Choroid plexus epithelial cell (primary cell): Measurements from ENCODE around the gene GRAMD4.
"Not testable (repeated sequence)": the region's sequence is repeated elsewhere in the genome, so short reads cannot be mapped to it uniquely, and the experiment has no call there.

Source experiments
- DNase-seq: peaks from one replicate; pipeline ENCODE4 v3.0.0-alpha.2; 2010; ENCODE audit warnings: low read depth
- H3K4me3 ChIP-seq: 2 replicates; pipeline ENCODE4 v1.5.1; 2011; ENCODE audit warnings: low read depth, mild to moderate bottlenecking, control low read depth, low read length, moderate library complexity
- TF ChIP-seq, protein P1 (sequence below): conservative IDR thresholded peaks from 2 replicates; pipeline ENCODE4 v1.5.1; 2011; ENCODE audit warnings: low read depth, mild to moderate bottlenecking, control low read depth, inconsistent platforms, low read length, moderate library complexity

The GRAMD4 gene

DNA sequence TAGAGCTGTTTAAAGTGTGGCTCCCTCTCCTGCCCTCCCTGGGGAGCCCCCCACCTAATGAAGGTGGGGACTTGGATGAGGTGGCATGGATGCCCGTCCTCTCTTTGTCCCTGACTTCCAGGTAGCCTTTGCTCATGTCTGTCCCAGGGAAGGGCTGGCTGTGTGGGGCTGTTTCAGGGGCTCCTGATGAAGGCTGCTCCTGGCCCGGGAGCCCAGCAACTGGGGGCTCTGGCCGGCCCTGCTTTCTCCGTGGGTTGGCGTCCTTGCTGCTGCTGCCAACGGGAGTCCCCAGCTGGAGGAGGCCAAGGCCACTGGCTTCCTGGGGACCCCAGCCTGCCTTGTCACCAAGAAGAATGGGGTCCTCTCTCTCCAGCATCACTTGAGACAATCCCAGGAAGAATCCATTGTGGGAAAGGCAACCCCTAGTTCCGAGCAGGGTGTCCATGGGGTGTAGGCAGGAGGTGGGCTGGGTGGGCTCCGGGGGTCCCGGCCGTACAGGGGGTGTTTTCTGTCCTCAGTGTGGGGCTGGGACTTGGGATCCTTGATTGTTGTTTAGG lies 13.2 kb downstream of the GRAMD4 start:
- TF ChIP-seq, protein P1, sequence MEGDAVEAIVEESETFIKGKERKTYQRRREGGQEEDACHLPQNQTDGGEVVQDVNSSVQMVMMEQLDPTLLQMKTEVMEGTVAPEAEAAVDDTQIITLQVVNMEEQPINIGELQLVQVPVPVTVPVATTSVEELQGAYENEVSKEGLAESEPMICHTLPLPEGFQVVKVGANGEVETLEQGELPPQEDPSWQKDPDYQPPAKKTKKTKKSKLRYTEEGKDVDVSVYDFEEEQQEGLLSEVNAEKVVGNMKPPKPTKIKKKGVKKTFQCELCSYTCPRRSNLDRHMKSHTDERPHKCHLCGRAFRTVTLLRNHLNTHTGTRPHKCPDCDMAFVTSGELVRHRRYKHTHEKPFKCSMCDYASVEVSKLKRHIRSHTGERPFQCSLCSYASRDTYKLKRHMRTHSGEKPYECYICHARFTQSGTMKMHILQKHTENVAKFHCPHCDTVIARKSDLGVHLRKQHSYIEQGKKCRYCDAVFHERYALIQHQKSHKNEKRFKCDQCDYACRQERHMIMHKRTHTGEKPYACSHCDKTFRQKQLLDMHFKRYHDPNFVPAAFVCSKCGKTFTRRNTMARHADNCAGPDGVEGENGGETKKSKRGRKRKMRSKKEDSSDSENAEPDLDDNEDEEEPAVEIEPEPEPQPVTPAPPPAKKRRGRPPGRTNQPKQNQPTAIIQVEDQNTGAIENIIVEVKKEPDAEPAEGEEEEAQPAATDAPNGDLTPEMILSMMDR = no peak
- no peak overlapping the region for H3K4me3 ChIP-seq
- no peak for DNase-seq

DNA sequence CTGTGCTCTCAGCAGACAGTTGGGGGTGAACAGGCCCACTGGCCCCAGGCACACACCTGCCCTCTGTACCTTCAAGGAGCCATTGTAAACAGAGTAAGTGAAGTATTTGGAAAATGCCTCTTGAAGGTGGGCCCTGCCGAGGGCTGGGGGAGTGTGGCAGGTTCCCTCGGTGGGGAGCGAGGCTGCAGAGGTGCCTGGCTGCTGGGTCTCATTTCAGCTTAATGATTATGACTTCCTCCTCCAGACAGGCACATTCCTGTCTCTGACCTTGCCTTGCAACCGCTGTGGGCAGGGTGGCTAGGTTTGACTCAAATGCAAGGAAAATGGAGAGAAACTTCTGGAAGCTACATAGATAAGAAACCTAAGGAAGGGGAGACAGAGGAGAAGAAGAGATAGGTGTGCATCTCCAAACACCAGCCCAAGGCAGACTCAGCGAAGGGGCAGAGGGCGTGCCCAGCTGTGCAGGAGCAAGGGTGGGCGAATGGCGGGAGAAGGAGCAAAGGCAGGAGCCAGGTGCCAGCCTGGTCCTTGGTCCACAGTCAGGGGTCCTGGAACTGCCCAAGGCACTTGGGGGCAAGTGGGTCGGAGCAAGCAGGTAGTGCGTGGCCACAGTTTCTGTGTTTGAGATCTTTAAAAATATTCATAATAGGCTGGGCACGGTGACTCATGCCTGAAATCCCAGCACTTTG lies 14.0 kb downstream of the GRAMD4 start:
- no peak overlapping the region for H3K4me3 ChIP-seq
- DNase-seq = no peak
- TF ChIP-seq, protein P1 = no peak

DNA sequence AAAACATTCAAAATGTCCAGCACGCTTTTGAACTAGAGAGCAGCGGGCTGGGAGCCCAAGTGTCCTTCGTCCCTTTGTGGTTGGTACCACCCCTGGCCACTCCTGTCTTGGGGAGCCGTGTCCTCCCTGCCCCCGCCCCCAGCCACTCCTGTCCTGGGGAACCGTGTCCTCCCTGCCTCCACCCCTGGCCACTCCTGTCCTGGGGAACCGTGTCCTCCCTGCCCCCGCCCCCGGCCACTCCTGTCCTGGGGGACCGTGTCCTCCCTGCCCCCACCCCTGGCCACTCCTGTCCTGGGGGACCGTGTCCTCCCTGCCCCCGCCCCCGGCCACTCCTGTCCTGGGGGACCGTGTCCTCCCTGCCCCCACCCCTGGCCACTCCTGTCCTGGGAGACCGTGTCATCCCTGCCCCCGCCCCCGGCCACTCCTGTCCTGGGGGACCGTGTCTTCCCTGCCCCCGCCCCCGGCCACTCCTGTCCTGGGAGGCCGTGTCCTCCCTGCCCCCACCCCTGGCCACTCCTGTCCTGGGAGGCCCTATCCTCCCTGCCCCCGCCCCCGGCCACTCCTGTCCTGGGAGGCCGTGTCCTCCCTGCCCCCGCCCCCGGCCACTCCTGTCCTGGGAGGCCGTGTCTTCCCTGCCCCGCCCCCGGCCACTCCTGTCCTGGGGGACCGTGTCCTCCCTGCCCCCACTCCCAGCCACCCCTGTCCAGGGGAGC lies 14.9 kb downstream of the GRAMD4 start:
- DNase-seq = not testable (repeated sequence)

DNA sequence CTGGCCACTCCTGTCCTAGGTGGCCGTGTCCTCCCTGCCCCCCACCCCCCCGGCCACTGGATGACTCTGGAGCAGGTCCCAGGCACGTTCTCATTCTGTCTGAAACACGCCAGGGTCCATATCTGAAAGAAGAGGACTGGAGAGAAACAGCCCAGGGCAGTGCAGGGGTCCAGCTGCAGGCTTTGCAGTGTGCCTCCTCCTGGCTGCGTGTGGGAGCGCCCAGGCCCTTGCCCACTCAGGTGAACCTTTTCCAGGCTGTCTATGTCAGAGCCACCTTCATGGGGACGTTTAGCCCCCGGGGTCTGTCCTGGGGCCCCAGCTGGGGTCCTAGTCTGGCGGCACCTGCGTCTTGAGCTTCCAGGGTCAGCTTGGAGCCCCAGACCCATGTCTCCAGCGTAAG lies 15.6 kb downstream of the GRAMD4 start:
- DNase-seq = no peak
- TF ChIP-seq, protein P1 = no peak
- no peak overlapping the region for H3K4me3 ChIP-seq

More for the DNA sequence above, 14.9 kb downstream of the GRAMD4 start:
- not testable (repeated sequence) for H3K4me3 ChIP-seq

DNA sequence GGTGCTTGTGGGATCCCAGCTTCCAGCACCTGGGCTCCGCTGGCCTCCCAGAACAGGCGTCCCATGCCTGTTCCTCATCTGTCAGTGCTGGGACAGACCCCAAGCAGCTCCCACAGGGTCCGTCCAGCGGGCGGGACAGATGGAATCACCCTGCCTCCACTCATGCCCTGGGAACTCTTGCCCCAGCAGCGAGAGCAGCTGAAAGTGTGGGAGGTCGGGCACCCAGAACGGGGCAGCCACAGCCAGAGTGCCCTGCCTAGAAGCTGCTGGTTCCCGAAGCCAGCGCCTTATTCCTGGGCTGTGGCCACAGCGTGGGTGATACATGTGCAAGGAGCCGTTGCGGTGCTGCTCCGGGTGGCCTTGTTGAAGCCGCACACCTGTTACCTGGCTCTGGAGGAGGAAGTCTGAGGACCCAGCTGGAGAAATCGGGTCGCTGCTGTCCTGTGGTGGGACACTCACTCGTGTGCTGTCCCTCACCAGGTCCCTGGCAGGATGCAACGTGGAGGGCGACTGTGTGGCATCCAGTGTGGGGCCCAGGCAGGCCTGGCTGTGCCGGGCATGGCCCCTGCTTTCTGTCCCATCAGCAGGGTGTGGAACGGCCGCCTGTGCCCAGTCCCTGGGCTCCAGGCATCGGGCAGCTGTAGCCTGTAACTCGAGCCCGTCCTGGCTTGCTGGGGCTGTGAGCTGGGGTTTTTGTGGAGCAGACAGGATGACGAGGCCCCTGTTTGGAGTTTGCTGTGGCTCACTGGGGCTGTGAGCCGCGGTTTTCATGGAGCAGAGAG lies 16.2 kb downstream of the GRAMD4 start:
- H3K4me3 ChIP-seq = no peak overlapping the region
- no peak for DNase-seq
- TF ChIP-seq, protein P1 = no peak

DNA sequence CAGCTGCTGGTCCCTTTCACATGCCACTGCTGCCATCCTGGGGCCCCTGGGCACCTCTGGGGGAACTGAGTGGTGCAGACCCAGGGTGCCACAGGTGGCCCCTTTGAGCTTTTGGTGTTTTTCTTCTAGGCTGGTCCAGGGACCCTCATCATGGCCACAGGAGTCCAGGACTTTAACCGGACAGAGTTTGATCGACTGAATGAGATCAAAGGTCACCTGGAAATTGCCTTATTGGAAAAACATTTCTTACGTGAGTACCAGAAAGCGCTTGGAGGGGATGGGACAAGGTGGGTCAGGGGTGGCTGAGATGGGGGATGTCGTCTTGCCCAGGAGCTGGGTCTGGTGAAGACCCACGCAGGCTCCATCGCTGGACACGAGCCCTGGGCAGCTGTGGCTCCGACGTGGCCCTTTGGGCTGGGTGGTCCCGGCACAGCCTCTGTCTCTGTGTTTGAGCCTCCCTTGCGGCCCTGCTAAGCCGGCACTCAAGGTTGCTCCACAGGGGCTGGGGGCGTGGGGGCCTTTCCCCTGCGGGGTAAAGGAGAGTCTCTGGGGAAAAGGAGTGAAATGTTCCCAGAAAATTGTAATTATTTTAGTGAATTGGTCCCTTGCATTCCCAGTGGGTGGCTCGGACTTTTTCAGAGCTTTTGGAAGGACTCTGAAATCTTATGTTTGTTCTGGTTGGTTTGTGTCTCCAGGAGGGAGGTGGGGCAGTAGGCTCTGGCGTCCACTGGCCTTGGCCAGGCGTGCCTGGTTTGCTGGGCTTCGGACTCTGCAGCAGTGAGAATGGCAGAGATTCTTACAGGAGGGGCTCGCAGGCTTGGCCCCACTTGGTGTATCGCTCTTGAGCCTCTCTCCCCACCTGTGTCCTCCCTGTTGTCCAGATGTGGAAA lies 17.8 kb downstream of the GRAMD4 start:
- TF ChIP-seq, protein P1 = no peak
- DNase-seq = no peak
- H3K4me3 ChIP-seq = no peak overlapping the region
